SKM-1 treated with dmso at 0.1 percent for 144 hours (cell line): ENCODE measurements around the gene HECTD4.
A peak's percentile ranks its signal among the peaks of the same experiment; 100 is the strongest.
"Not testable (repeated sequence)": the region's sequence is repeated elsewhere in the genome, so short reads cannot be mapped to it uniquely, and the experiment has no call there.

Source experiments
- DNase-seq: peaks from one replicate; lab custom pipeline; 2025; ENCODE audit not compliant: unreplicated experiment; lab: John Stamatoyannopoulos, UW

Gene HECTD4

GRCh38 chr12:112275836-112276235 lies 106.4 kb downstream of the HECTD4 start:
- DNase-seq: peak; percentile 1

- DNase-seq: no peak
These were observed 107.0 kb downstream of the HECTD4 start for GRCh38 chr12:112275207-112275606.

GRCh38 chr12:112270673-112271072 lies 111.6 kb downstream of the HECTD4 start:
- no peak for DNase-seq

DNA sequence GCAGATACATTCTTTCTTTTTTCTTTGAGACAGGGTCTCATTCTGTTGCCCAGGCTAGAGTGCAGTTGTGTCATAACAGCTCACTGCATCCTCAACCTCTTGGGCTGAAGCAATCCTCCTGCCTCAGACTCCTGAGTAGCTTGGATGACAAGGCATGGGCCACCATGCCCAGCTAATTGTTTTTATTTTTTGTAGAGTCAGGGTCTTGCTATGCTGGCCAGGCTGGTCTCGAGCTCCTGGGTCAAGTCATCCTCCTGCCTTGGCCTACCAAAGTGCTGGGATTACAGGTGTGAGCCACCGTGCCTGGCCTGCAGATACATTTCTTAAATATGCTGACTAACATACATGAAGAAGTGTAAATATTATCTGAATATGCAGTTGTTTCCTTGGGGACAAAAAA lies 115.8 kb downstream of the HECTD4 start:
- DNase-seq: no peak

DNA sequence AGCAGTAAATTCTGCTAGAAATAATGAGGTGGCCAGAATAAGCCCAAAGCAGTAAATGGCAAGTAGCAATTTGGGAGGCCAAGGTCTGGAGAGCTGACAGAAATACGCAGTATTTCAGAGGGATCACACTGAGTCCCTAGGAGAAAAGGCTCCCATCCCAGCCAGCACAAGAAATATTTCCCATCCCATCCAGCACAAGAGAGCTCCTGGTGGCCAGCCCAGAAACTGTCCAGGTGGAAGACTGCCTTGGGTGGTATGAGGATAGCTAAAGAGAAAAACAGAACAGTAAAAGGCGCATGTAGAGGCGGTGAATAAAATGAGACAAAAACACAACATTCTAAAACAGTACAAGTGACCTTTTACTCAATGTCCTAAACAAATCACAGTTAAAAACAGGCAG lies 120.7 kb downstream of the HECTD4 start:
- DNase-seq: no peak

DNA sequence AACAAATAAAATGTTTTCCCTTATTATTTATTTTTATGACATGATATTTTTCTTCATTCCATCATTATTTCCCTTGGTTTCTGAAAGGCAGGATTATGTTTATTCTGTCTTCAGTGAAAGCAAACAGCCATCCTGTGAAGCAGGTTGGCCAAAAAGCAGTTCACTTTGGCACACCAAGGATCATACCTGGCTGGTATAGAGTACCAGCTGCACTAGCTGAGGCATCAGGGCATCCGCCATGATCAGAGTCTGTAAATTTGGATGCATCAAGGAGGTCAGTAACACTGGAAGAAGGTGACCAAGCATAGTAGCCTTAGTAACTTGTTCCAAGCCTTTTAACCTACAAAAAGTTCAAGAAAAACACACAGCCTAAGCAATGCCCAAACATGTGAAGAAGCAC lies 123.3 kb downstream of the HECTD4 start:
- no peak for DNase-seq

- DNase-seq: no peak
These were observed 125.5 kb downstream of the HECTD4 start for GRCh38 chr12:112256780-112257179.

DNA sequence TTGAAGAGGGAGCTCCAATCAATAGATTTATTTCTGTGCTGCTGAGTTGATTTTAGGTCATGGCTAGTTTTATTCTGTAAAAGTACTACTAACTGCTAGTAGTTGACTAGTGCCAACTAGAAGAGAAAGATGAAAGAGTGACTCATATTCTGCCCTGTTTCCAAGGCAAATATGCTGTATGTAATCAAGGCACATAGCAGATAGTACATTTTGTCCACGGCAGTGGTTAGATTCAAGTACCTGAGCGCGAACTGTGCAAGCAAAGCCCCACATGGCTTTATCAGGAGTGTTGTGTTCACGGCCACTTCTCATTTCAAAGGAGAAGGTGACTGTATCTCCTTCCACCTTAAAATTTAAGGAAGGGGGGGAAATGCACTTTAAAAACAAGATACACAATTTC lies 130.0 kb downstream of the HECTD4 start:
- no peak for DNase-seq

DNA sequence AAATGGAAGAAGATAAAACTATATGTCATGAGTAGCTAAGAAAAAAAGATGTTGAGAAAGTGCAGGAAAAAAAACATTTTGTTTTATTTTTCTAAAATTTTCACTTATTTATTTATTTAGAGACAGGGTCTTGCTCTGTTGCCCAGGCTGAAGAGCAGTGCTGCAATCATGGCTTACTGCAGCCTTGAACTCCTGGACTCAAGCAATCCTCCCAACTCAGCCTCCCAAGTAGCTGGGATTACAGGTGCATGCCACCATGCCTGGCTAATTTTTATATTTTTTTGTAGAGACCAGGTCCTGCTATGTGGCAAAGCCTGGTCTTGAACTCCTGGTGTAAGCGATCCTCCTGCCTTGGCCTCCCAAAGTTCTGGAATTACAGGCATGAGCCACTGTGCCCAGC lies 137.3 kb downstream of the HECTD4 start:
- not testable (repeated sequence) for DNase-seq

DNA sequence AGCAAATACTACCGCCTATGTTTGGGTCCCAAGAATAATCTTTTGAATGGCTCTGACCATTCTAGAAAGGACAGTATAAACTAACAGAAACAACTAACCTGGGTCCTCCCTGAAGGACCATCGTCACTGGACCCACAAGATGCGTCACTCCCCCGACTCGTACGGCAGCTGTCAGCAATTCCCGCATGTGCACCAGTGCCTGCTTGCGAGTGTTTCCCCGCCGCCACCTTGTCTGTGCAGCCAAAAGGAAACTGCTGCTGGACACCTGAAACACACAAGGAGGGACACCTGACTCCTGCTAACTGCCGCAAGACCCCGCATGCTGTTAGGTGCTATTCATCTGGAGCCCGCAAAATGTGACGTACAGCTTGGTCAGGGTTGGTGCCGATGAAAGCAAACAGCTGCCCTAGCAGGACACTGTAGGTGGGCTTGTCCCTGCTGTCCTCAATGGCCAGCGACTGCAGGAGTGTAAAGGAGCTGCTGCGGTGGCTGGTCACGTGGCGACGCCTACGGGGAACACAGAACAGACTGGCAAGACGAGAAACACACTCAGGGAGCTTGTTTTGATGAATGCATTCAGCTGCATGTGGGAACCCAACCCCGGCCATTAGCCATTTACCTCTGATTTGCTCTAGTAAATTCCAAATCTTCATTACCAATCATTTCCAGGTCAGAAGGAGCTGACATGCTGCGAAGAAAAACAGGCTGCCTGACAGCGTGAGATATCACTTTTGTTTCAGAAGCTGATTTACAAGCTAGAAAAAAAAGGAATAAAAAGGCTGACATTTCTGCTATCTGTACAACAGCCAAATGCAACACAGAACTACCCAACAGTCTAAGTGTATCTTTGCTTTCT lies 138.7 kb downstream of the HECTD4 start:
- no peak for DNase-seq

- DNase-seq: no peak
These were observed 141.1 kb downstream of the HECTD4 start for GRCh38 chr12:112241176-112241575.

DNA sequence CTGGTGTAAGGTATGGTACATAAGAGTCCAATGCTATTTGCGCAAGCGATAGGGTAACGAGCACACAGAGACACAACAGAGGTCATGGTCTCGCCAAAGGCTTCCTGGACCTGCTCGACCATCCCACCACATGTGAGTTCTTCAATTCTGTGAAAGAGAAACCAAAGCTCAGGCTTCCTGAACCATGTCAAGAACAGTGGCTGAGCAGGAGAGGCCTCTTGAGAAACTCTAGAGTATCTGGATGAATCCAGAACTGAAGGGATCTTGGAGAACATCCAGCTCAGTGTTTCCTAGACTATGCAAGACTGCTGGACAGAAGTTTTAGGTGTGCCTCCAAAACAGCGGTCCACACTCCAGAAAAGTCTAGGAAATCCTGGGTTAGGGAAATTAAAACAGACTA lies 142.3 kb downstream of the HECTD4 start:
- no peak for DNase-seq

DNA sequence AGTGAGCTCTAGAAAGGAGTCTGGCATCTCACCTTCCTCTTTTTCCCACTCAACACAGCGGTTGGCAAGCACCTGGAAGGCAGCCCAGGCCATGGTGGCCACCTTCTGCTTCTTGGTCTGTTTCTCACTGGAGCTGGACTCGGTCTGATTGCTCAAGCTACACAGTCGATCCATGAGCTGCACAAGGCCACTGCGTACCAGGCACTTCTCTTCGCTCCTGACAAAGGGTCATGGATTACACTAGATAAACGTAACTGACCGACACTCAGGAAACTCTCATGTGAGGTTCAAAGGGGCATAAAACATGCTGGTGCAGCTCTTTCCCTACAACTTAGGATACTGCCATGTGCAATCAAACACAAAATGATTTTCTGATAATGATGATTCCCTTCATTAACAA lies 143.2 kb downstream of the HECTD4 start:
- no peak for DNase-seq

GRCh38 chr12:112238441-112238840 lies 143.8 kb downstream of the HECTD4 start:
- DNase-seq: no peak

DNA sequence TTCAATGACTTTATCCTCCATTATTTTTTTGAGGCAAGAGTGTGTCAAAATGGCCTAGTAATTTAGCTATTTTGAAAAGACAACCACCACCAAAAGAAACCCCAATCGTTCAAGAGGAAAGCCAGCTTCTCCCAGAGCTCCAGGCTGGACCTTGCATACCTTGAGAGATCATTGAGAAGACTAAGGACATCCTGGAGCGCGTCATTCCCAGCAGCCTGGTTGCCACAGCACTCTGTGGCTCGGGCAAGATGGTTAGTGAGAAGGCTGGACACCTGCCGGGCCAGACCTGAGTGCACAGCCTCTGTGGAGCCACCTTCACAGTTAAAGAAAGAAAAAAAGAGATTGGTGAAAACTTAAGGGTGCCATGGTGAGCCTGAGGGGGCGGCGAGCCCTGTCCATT lies 145.4 kb downstream of the HECTD4 start:
- DNase-seq: no peak

GRCh38 chr12:112236386-112236785 lies 145.8 kb downstream of the HECTD4 start:
- no peak for DNase-seq

- DNase-seq: no peak
These were observed 147.9 kb downstream of the HECTD4 start for GRCh38 chr12:112234303-112234702.

DNA sequence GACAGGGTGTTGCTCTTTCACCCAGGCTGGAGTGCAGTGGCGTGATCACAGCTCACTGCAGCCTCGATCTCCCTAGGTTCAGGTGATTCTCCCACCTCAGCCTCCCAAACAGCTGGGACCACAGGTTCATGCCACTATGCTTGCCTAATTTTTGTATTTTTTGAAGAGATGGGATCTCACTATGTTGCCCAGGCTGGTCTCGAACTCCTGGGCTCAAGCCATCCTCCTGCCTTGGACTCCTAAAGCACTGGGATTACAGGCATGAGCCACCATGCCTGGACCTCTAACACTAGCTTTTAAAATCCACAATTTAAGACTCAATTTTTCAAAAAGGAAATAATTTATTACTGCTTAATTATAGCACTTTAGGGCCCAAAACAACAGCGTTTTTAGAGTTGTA lies 149.0 kb downstream of the HECTD4 start:
- no peak for DNase-seq

DNA sequence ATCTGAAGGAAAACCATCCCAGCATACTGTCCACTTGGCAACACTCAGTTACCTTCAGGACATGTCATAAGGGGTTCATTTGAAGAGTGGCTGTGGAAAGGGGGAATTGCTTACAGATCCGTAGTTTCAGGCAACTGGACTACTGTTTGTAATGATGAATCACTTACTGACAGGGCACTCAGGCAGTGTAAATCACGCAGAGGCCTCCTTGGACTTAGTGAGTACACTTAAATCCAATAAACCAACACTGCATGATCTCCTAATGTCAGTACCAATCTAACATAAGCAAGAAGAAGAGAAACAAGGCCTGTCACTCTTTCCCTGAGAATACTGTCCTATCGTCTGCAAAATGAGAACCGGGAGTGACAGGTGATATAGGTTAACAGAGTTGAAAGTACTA lies 152.1 kb downstream of the HECTD4 start:
- DNase-seq: no peak

DNA sequence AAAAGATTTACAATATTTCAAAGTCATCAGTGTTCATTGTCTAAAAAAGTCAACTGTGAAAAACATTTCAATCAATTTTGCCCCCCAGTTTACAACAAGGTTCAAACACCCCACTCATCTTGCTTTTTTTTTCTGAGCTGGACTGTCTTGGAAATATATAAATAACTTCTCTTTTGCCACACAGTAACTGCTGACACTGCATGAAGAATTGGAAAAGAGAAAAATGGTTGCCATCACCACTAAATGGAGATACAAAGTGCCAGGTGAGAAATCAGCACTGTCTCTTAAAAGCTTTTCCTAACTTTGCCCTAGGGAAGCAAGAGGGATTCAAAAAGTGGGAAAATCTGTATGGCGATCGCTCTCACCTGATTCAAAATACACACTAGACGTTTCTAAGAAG lies 155.5 kb downstream of the HECTD4 start:
- DNase-seq: no peak

GRCh38 chr12:112220628-112221027 lies 161.6 kb downstream of the HECTD4 start:
- not testable (repeated sequence) for DNase-seq

GRCh38 chr12:112219195-112219594 lies 163.0 kb downstream of the HECTD4 start:
- no peak for DNase-seq

- DNase-seq: no peak
These were observed 164.1 kb downstream of the HECTD4 start for GRCh38 chr12:112218150-112218549.
